Erythroblast (primary cell): ENCODE data around the gene PAX2.

Experiments used
- GATA1 ChIP-seq: IDR thresholded peaks from 2 replicates; pipeline ENCODE4 v1.6.1; 2011; ENCODE audit warnings: low read depth, mild to moderate bottlenecking, control low read depth, low read length, moderate library complexity
- POLR2A ChIP-seq: IDR thresholded peaks from 2 replicates; pipeline ENCODE4 v1.6.1; 2011; ENCODE audit warnings: mild to moderate bottlenecking, low read length

GRCh38 chr10:100873827-100874326 is 128.5 kb downstream of the PAX2 start:
- no peak for TF ChIP-seq POLR2A
- no peak for TF ChIP-seq GATA1
